Left lung (tissue), 10 donors: Measurements from ENCODE around the gene CD34. TPM values are rescaled to one million over a fixed set of nuclear protein-coding genes. Genes with fewer than 3 reads are reported as not detected.

Experiments used
- ATAC-seq: fragments of 200-7000 bp; cut with Tn5 transposase; one replicate; pipeline ENCODE4 v1.9.1; 2020; ENCODE audit warnings: moderate library complexity
- DNase-seq, 4 donors: peaks; one replicate each; pipeline ENCODE4 v3.0.0-alpha.2; 2013 to 2020
- H3K27ac ChIP-seq, 2 donors: fragments of 200-600 bp; sonication (generic) in 1 of 2; one replicate each; pipeline versions ENCODE4 v1.5.0 to v1.8.0; 2020 to 2021
- H3K27me3 ChIP-seq, 2 donors: fragments of 200-600 bp; sonication (generic) in 1 of 2; one replicate each; pipeline versions ENCODE4 v1.5.0 to v1.8.0; 2020 to 2021
- H3K36me3 ChIP-seq, 2 donors: fragments of 200-600 bp; sonication (generic) in 1 of 2; one replicate each; pipeline versions ENCODE4 v1.5.0 to v1.8.0; 2020 to 2021
- H3K4me1 ChIP-seq, 2 donors: fragments of 200-600 bp; one replicate each; pipeline ENCODE4 v1.8.0; 2021
- H3K4me3 ChIP-seq, 2 donors: fragments of 200-600 bp; sonication (generic) in 1 of 2; one replicate each; pipeline versions ENCODE4 v1.5.0 to v1.8.0; 2020 to 2021; ENCODE audit warnings: mild to moderate bottlenecking in 1 of 2
- H3K9me3 ChIP-seq, 2 donors: fragments of 200-600 bp; sonication (generic) in 1 of 2; one replicate each; pipeline versions ENCODE4 v1.5.0 to v1.8.0; 2020 to 2021
- CTCF ChIP-seq, 2 donors: fragments of 200-600 bp; sonication (generic) in 1 of 2; IDR thresholded peaks; one replicate each; pipeline versions ENCODE4 v1.5.0 to v1.8.0; 2021; ENCODE audit warnings: antibody characterized with exemption in 2 of 2
- intact Hi-C, 2 donors: fragments of 100-400 bp; cut with DNase I; formaldehyde crosslinking; loops; one replicate each; pipeline versions ENCODE4 v1.11.2 to v1.14.2; 2022
- polyA plus RNA-seq, 6 donors: library from polyadenylated mRNA; unstranded; fragments of 120-200 nt; gene quantifications; one replicate each; pipeline ENCODE4 v1.2.1, GENCODE V29; 2013; ENCODE audit not compliant: insufficient read length in 6 of 6
- total RNA-seq, 2 donors: library from RNA; stranded (reverse); fragmentation: NEBNext Ultra II Directional; extraction: Animal tissue kit (Norgen Biotek cat#: 25700); gene quantifications; one replicate each; pipeline ENCODE4 v1.2.1, GENCODE V29; 2021
- donor health status: DM: no; HTN: yes; CAD: no.
- donor health status: DM: no; HTN: no; CAD: no.

The CD34 gene
- total and polyA plus RNA-seq, 8 donors, result 40.8 to 160 (median 137) TPM

GRCh38 chr1:207923561-207923960, 12.6 kb upstream of the CD34 start:
- ATAC-seq, result no peak
- peaks cover 13 to 40% of the 10 kb centered on the region in 2 donors for H3K4me1 ChIP-seq
- TF ChIP-seq CTCF (IDR thresholded peaks at IDR 0.05), result no peak
- no peaks in the 10 kb centered on the region for H3K9me3 ChIP-seq
- intact Hi-C loops, result no loop called here
- DNase-seq, result peak in 1 of 4 donors; percentile 80
- H3K27me3 ChIP-seq, result no peaks in the 10 kb centered on the region
- peak overlapping the region; percentile 35 to 55 for H3K27ac ChIP-seq
- H3K36me3 ChIP-seq, result no peaks in the 10 kb centered on the region
- H3K4me3 ChIP-seq, result no peak overlapping the region

GRCh38 chr1:207923121-207923520, 12.2 kb upstream of the CD34 start:
- peak overlapping the region; percentile 35 to 55 for H3K27ac ChIP-seq

GRCh38 chr1:207922554-207922953, 11.6 kb upstream of the CD34 start:
- peak in 1 of 4 donors; percentile 67 for DNase-seq
- Histone ChIP-seq H3K27ac (peak overlapping the region in 1 of 2 donors; percentile 55), H3K36me3 (no peaks in the 10 kb centered on the region), H3K4me1 (peaks cover 17 to 40% of the 10 kb centered on the region in 2 donors), H3K27me3 (no peaks in the 10 kb centered on the region), H3K4me3 (no peak overlapping the region), H3K9me3 (no peaks in the 10 kb centered on the region)
- ATAC-seq, result peak; percentile 38
- TF ChIP-seq CTCF (IDR thresholded peaks at IDR 0.05), result no peak
- intact Hi-C loops, result no loop called here

More at GRCh38 chr1:207923121-207923520, 12.2 kb upstream of the CD34 start:
- Histone ChIP-seq H3K9me3 (no peaks in the 10 kb centered on the region), H3K36me3 (no peaks in the 10 kb centered on the region), H3K27me3 (no peaks in the 10 kb centered on the region), H3K4me3 (no peak overlapping the region), H3K4me1 (peaks cover 16 to 40% of the 10 kb centered on the region in 2 donors)
- TF ChIP-seq CTCF (IDR thresholded peaks at IDR 0.05), result no peak
- no peak for ATAC-seq
- intact Hi-C loops, result no loop called here
- DNase-seq, result no peak

GRCh38 chr1:207921321-207921720, 10.4 kb upstream of the CD34 start:
- Histone ChIP-seq H3K27ac (no peak overlapping the region), H3K9me3 (no peaks in the 10 kb centered on the region), H3K4me3 (no peak overlapping the region), H3K4me1 (peaks cover 17 to 40% of the 10 kb centered on the region in 2 donors), H3K36me3 (no peaks in the 10 kb centered on the region), H3K27me3 (no peaks in the 10 kb centered on the region)
- DNase-seq (no peak), ATAC-seq (no peak)
- TF ChIP-seq CTCF (IDR thresholded peaks at IDR 0.05), result no peak
- intact Hi-C loops, result no loop called here

- no peak for ATAC-seq
- no peak for DNase-seq
- Histone ChIP-seq H3K4me3 (no peak overlapping the region), H3K36me3 (no peaks in the 10 kb centered on the region), H3K4me1 (peaks cover 17 to 40% of the 10 kb centered on the region in 2 donors), H3K9me3 (no peaks in the 10 kb centered on the region), H3K27me3 (no peaks in the 10 kb centered on the region), H3K27ac (no peak overlapping the region)
- intact Hi-C loops, result no loop called here
- TF ChIP-seq CTCF (IDR thresholded peaks at IDR 0.05), result no peak
Measured at GRCh38 chr1:207920444-207921021, 9.6 kb upstream of the CD34 start.
